Activated CD8-positive, alpha-beta memory T cell treated with anti-CD3 and anti-CD28 coated beads, Interleukin-2, amount 10 ng/mL, durations not matched to agents 7 days and 5 days (primary cell): Measurements from ENCODE around the gene KIF26A. TPM values are rescaled to one million over a fixed set of nuclear protein-coding genes. Genes with fewer than 3 reads are reported as not detected.

Experiments
- ATAC-seq: fragments of 150-1000 bp; cut with Tn5 transposase; one replicate; pipeline ENCODE4 v1.10.0; 2021; ENCODE audit warnings: moderate library complexity
- CTCF ChIA-PET: fragments of 350-600 bp; sonication (Branson Sonifier 250); formaldehyde crosslinking; loops from one replicate; lab custom pipeline; 2021; ENCODE audit warnings: antibody characterized with exemption; lab: Charles Lee
- DNase-seq: peaks from one replicate; pipeline ENCODE4 v3.0.0-alpha.2; 2020
- H3K27ac Mint-ChIP-seq: one replicate; pipeline ENCODE4 v1.8.0; 2021; ENCODE audit warnings: mild to moderate bottlenecking, mixed read lengths
- H3K27me3 Mint-ChIP-seq: one replicate; pipeline ENCODE4 v1.8.0; 2021; ENCODE audit warnings: mixed read lengths
- H3K36me3 Mint-ChIP-seq: one replicate; pipeline ENCODE4 v1.8.0; 2021; ENCODE audit warnings: mild to moderate bottlenecking, mixed read lengths
- H3K4me1 Mint-ChIP-seq: one replicate; pipeline ENCODE4 v1.8.0; 2021; ENCODE audit warnings: mixed read lengths
- H3K4me3 Mint-ChIP-seq: one replicate; pipeline ENCODE4 v1.8.0; 2021; ENCODE audit warnings: mild to moderate bottlenecking, moderate library complexity, mixed read lengths
- H3K9me3 Mint-ChIP-seq: one replicate; pipeline ENCODE4 v1.8.0; 2022; ENCODE audit warnings: low read depth, mixed read lengths
- total RNA-seq, 2 experiments: library from RNA; stranded (reverse); gene quantifications; one replicate each; pipeline ENCODE4 v1.2.3, GENCODE V29; 2021

Gene KIF26A
- total RNA-seq, result 1 to 10 TPM in 1 of 2 experiments, under 1 TPM in 1; 0.21 to 1.1 TPM

- no peak within 1 kb of the TSS for H3K27ac Mint-ChIP-seq
- H3K27me3 Mint-ChIP-seq, result peaks cover 40% of the 10 kb centered on the region
- no peak for DNase-seq
- peak; percentile 31 for ATAC-seq
- peaks cover 5% of the 10 kb centered on the region for H3K4me1 Mint-ChIP-seq
- CTCF ChIA-PET, result interaction anchor here (0.7 to 1.1 kb wide), 3 partner anchors 13 to 502 kb away, joined by 3 to 6 read pairs (median 5); no protein-coding TSS in a partner anchor
- no peaks in the 10 kb centered on the region for H3K9me3 Mint-ChIP-seq
- peak within 1 kb of the TSS; percentile 24 for H3K4me3 Mint-ChIP-seq
- H3K36me3 Mint-ChIP-seq, result no peaks in the 10 kb centered on the region
Observed at GRCh38 chr14:104138098-104138717, at the start of gene KIF26A. Gene KIF26A (plus strand): TSS chr14:104138587. CDS start chr14:104138723, 136 bp downstream.

GRCh38 chr14:104090071-104090748, 48.2 kb upstream of the KIF26A start:
- Mint-ChIP-seq H3K27me3 (peaks cover 2% of the 10 kb centered on the region), H3K36me3 (no peaks in the 10 kb centered on the region), H3K9me3 (no peaks in the 10 kb centered on the region), H3K27ac (no peak overlapping the region), H3K4me1 (no peaks in the 10 kb centered on the region), H3K4me3 (no peak overlapping the region)
- ATAC-seq (no peak), DNase-seq (no peak)
- CTCF ChIA-PET, result interaction anchor here (2.2 kb wide), 1 partner anchor 12 kb away, joined by 6 read pairs; no protein-coding TSS in a partner anchor

- Mint-ChIP-seq H3K27me3 (peaks cover 1% of the 10 kb centered on the region), H3K4me1 (no peaks in the 10 kb centered on the region), H3K4me3 (no peak overlapping the region), H3K36me3 (no peaks in the 10 kb centered on the region), H3K27ac (no peak overlapping the region), H3K9me3 (no peaks in the 10 kb centered on the region)
- CTCF ChIA-PET, result interaction anchor here (2.2 kb wide), 1 partner anchor 13 kb away, joined by 6 read pairs; no protein-coding TSS in a partner anchor
- DNase-seq, result no peak
- ATAC-seq, result no peak
Observed at GRCh38 chr14:104091061-104091926, 47.1 kb upstream of the KIF26A start.

- CTCF ChIA-PET, result interaction anchor here (2.2 to 5.0 kb wide), 2 partner anchors 14 to 15 kb away, joined by 6 to 33 read pairs; no protein-coding TSS in a partner anchor
- Mint-ChIP-seq H3K4me1 (no peaks in the 10 kb centered on the region), H3K27ac (no peak overlapping the region), H3K4me3 (no peak overlapping the region), H3K9me3 (no peaks in the 10 kb centered on the region), H3K36me3 (no peaks in the 10 kb centered on the region), H3K27me3 (no peaks in the 10 kb centered on the region)
- ATAC-seq (no peak), DNase-seq (no peak)
Observed at GRCh38 chr14:104091927-104092771, 46.2 kb upstream of the KIF26A start.

- Mint-ChIP-seq H3K36me3 (no peaks in the 10 kb centered on the region), H3K4me3 (no peak overlapping the region), H3K27ac (no peak overlapping the region), H3K9me3 (no peaks in the 10 kb centered on the region), H3K4me1 (no peaks in the 10 kb centered on the region), H3K27me3 (no peaks in the 10 kb centered on the region)
- ATAC-seq (no peak), DNase-seq (no peak)
- CTCF ChIA-PET, result interaction anchor here (0.7 to 5.0 kb wide), 2 partner anchors 16 to 244 kb away, joined by 3 to 33 read pairs; no protein-coding TSS in a partner anchor
Observed at GRCh38 chr14:104092931-104093365, 45.4 kb upstream of the KIF26A start.

- no peak for DNase-seq
- Mint-ChIP-seq H3K36me3 (no peaks in the 10 kb centered on the region), H3K4me1 (no peaks in the 10 kb centered on the region), H3K9me3 (no peaks in the 10 kb centered on the region), H3K4me3 (no peak overlapping the region), H3K27ac (no peak overlapping the region), H3K27me3 (no peaks in the 10 kb centered on the region)
- peak; percentile 48 for ATAC-seq
- CTCF ChIA-PET, result interaction anchor here (0.7 to 5.0 kb wide), 4 partner anchors 9 to 471 kb away, joined by 3 to 33 read pairs (median 6); no protein-coding TSS in a partner anchor
Observed at GRCh38 chr14:104093366-104094055, 44.9 kb upstream of the KIF26A start.

- Mint-ChIP-seq H3K36me3 (no peaks in the 10 kb centered on the region), H3K27ac (no peak overlapping the region), H3K27me3 (no peaks in the 10 kb centered on the region), H3K9me3 (no peaks in the 10 kb centered on the region), H3K4me3 (no peak overlapping the region), H3K4me1 (no peaks in the 10 kb centered on the region)
- DNase-seq (no peak), ATAC-seq (no peak)
- CTCF ChIA-PET, result interaction anchor here (0.6 to 5.0 kb wide), 6 partner anchors 10 to 750 kb away, joined by 3 to 33 read pairs (median 4); no protein-coding TSS in a partner anchor
Observed at GRCh38 chr14:104094056-104094708, 44.2 kb upstream of the KIF26A start.

- CTCF ChIA-PET, result interaction anchor here (0.6 to 5.0 kb wide), 6 partner anchors 10 to 749 kb away, joined by 3 to 33 read pairs (median 4); no protein-coding TSS in a partner anchor
- no peak overlapping the region for H3K4me3 Mint-ChIP-seq
- no peaks in the 10 kb centered on the region for H3K27me3 Mint-ChIP-seq
- DNase-seq, result peak; percentile 74
- H3K27ac Mint-ChIP-seq, result no peak overlapping the region
- H3K36me3 Mint-ChIP-seq, result no peaks in the 10 kb centered on the region
- ATAC-seq, result peak; percentile 72
- H3K4me1 Mint-ChIP-seq, result no peaks in the 10 kb centered on the region
- H3K9me3 Mint-ChIP-seq, result no peaks in the 10 kb centered on the region
Observed at GRCh38 chr14:104094709-104095425, 43.5 kb upstream of the KIF26A start.

GRCh38 chr14:104095426-104096310, 42.7 kb upstream of the KIF26A start:
- CTCF ChIA-PET, result interaction anchor here (2.4 to 5.0 kb wide), 2 partner anchors 11 to 19 kb away, joined by 8 to 33 read pairs; no protein-coding TSS in a partner anchor
- Mint-ChIP-seq H3K4me3 (no peak overlapping the region), H3K4me1 (no peaks in the 10 kb centered on the region), H3K9me3 (no peaks in the 10 kb centered on the region), H3K27ac (no peak overlapping the region), H3K36me3 (no peaks in the 10 kb centered on the region), H3K27me3 (no peaks in the 10 kb centered on the region)
- ATAC-seq (no peak), DNase-seq (no peak)

- CTCF ChIA-PET, result interaction anchor here (5.0 kb wide), 1 partner anchor 19 kb away, joined by 33 read pairs; no protein-coding TSS in a partner anchor
- ATAC-seq, result no peak
- no peak overlapping the region for H3K27ac Mint-ChIP-seq
Observed at GRCh38 chr14:104096318-104096717, 42.1 kb upstream of the KIF26A start.

More at GRCh38 chr14:104096318-104096717, 42.1 kb upstream of the KIF26A start:
- no peaks in the 10 kb centered on the region for H3K36me3 Mint-ChIP-seq
- no peak overlapping the region for H3K4me3 Mint-ChIP-seq
- DNase-seq, result no peak
- H3K4me1 Mint-ChIP-seq, result no peaks in the 10 kb centered on the region
- no peaks in the 10 kb centered on the region for H3K27me3 Mint-ChIP-seq
- no peaks in the 10 kb centered on the region for H3K9me3 Mint-ChIP-seq
